G401 (cell line): ENCODE results near the gene SLC16A10. TPM values are rescaled to one million over a fixed set of nuclear protein-coding genes. Genes with fewer than 3 reads are reported as not detected.
"Not testable (repeated sequence)": the region's sequence is repeated elsewhere in the genome, so short reads cannot be mapped to it uniquely, and the experiment has no call there.

Source experiments
- DNase-seq: peaks from one replicate; pipeline ENCODE4 v3.0.0-alpha.2; 2015; ENCODE audit warnings: low spot score
- in situ Hi-C: cut with HindIII; loops from 2 replicates; pipeline ENCODE4 v1.10.0; 2016; ENCODE audit warnings: low sequenced_read_pairs, mixed read lengths
- total RNA-seq: library from RNA; depleted of rRNA; stranded (reverse); fragments of >200 nt; shearing (Covaris generic); gene quantifications from 2 replicates; pipeline ENCODE4 v1.2.3, GENCODE V29; 2014

The SLC16A10 gene
- total RNA-seq, 1 experiment from 2014 or later: 4.2 TPM

DNA sequence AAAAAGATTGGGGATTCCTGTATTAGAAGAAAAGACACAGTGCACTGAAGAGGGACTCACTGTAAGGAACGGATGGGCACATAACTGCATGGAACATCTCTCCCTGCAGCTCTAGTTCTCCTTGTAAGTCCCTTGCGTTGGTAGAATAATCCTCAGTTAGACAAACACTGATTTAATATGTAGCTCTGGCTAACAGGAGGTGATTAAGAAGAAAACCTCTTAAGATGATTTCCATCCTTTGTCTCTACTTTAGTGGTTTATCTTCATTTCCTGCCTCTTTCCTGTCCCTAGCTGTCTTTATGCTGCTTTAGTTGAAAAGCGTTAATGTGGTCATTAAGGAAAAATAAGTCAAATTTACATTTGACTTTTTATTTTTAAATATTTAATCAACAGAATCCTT is 86.6 kb downstream of the SLC16A10 start:
- peak; percentile 14 for DNase-seq
- in situ Hi-C loops: no loop called here

DNA sequence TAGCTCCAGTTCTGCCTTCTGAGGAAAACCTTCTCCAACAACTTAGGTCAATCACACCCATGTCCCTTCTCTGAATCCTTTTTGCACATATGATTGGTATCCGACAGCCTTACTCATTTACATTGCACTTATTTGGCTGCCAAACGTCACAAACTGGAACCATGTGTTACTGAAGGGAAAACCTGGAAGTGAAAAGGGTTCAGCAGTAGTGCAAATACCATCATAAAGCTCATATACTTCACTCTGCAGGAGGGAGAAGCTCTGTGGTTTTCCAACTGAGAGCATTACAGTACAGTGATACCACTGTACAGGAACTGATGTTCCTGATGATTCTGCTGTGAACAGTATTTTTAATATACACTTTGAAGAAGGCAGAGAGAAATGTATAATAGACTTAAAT is 87.8 kb downstream of the SLC16A10 start:
- in situ Hi-C loops: no loop called here
- DNase-seq: no peak

DNA sequence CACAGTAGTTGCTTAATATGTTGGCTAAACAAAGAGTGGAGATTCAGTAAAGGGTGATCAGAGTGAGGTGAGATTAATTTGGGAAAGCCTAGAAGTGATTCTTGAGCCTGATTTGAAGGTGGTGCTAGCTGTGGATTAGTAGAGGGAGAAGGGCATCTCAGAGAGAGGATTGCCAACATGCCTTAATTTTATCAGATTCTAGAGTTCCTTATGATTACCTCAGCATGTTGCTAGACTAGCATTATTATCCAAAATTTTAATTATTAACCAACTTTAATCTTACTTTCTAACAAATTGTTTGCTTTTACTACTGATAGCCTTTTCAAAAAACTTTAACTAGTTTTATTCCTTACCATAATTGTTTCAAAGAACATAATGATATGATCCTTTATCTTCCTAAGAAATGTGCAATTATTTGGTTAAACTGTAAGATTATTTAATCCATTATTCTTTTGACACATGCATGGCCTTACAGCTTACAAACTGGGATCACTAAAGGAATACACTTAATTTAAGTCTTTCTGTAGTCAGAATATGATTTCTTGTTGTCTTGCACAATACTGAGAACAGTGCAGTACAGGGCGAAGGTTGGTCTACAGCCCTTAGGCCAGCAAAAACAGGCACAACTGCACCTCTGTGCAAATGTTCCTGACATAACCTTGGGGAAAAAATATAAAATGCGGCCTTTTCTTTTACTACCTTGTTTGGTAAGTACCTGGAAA is 88.9 kb downstream of the SLC16A10 start:
- in situ Hi-C loops: no loop called here
- DNase-seq: no peak

DNA sequence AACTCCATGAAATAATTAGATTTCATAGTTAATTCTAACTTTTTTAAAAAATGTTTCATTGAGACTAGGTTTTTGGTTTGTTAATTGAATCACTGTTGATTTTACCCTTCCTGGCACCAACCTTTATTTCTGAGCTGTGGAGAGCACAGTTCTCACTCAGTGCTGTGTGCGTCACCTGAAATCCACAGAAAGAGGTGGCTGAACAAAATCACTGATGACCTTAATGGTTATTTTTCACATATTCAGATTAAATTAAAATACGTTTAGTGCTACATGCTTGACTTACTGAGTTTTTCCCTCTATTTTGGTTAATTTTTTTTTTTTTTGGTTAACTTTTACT is 89.4 kb downstream of the SLC16A10 start:
- no peak for DNase-seq
- in situ Hi-C loops: no loop called here

DNA sequence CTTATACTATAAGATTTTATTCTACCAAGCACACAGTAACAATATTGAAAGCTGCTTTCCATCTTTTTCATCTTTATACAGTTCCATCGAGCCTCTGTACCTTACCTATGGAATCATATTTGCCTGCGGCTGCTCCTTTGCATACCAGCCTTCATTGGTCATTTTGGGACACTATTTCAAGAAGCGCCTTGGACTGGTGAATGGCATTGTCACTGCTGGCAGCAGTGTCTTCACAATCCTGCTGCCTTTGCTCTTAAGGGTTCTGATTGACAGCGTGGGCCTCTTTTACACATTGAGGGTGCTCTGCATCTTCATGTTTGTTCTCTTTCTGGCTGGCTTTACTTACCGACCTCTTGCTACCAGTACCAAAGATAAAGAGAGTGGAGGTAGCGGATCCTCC is 89.8 kb downstream of the SLC16A10 start:
- in situ Hi-C loops: no loop called here
- DNase-seq: no peak

DNA sequence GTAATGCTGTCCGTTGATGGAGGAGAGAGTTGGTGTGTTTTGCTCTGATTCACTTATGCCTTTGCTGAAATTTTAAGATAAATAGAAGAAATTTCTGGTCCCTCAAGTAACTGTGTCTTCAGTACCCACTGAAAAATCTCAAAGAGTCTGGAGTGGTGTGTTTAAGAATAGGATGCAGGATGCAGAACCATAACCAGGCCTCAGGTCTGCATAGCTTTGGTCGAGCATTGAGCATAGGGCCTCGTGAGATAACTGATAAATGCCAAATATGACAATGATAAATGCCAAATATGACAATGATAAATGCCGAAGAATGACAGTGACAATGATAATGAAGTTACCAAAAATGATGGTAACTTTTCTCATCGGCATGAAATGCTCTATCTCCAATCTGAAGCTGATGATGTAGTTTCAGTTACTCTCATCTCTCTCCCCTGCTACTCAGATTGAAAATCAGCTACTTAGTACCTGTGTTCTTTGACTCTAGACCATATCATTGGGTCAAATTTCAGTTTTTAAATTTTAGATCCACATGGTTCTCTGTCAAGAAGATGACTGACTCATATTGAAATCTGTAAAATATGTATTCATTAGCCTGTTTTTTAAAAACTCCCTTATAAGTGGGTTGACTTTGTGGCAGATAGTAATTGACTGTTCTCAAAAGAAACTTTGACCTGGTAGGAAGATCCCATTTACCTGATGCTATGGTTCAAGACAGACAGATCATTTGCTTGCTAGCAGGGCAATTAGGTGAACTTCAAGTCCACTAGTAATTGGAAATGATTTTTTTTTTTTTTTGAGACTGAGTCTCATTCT is 96.6 kb downstream of the SLC16A10 start:
- DNase-seq: no peak
- in situ Hi-C loops: no loop called here

DNA sequence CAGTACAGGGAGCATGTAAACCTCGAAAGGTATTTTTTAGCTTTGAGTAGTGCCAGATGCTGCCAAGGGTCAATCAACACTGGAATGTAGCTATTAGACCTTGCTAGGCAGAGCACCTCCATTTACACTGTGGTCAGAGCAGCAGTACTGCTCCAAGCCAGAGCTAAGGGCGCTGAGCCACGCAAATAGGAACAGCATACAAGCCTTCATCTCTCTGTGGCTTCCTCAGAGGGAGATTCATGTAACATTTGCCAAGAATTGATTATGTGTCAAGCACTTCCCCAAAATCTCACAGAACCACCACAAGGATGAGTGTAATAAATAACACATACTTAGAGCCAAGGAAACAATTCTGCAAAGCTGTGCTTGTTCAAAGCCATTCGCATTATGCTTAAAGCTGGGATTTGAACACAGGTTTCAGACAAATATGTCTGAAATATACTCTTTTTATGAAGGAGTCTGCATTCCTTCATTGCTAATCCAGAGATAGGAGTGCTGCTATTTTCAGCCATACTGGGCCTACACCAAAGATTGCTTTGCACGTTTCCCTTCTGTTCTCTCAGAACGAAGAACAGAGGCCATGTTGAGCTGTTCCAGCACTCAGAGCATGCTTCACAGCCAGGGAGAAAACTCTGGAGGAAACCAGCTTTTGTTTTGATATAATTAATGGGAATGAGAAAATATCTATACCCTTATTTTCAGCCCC is 97.7 kb downstream of the SLC16A10 start:
- in situ Hi-C loops: no loop called here
- no peak for DNase-seq

DNA sequence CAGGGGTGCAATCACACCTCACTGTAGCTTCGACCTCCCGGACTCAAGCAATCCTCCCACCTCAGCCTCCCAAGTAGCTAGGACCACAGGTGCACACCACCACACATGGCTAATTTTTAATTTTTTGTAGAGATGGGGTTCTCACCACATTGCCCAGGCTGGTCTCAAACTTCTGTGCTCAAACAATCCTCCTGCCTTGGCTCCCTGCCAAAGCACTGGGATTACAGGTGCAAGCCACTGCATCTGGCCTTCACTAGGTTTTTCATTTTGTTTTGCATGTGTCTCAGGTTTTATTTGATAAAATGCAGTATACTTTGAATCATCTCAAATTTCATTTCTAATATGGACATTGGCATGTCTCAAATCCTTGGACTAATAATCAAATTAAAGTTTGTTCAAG is 98.7 kb downstream of the SLC16A10 start:
- DNase-seq: no peak
- in situ Hi-C loops: no loop called here

DNA sequence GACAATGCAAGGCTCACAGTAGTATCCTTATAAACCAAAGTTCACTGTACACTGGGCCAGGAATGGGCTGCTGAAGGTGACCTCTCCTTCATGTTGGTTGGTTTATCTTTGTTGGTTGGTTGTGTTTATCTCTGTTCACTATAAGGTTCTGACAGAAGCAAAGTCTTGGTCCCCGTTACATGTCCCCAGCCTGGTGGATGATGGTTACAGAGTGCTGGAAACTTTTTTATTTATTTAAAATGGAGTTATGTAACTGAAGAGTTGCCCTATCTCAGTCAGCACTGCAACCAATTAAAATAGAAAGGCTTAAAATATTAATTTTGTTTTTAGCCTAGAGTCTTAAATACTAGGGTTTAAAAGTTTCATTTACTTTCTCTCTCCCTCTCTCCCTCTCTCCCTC is 100.6 kb downstream of the SLC16A10 start:
- in situ Hi-C loops: no loop called here
- DNase-seq: no peak

DNA sequence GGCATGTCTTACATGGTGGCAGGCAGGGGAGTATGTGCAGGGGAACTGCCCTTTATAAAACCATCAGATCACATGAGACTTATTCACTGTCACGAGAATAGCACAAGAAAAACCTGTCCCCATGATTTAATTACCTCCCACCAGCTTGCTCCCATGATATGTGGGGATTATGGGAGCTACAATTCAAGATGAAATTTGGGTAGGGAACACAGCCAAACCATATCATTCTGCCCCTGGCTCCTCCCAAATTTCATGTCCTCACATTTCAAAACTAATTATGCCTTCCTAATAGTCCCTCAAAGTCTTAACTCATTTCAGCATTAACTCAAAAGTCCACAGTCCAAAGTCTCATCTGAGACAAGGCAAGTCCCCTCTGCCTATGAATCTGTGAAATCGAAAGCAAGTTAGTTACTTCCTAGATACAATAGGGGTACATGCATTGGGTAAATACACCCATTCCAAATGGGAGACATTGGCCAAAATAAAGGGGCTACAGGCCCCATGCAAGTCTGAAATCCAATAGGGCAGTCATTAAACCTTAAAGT is 102.4 kb downstream of the SLC16A10 start:
- DNase-seq, in situ Hi-C loops: not testable (repeated sequence)

DNA sequence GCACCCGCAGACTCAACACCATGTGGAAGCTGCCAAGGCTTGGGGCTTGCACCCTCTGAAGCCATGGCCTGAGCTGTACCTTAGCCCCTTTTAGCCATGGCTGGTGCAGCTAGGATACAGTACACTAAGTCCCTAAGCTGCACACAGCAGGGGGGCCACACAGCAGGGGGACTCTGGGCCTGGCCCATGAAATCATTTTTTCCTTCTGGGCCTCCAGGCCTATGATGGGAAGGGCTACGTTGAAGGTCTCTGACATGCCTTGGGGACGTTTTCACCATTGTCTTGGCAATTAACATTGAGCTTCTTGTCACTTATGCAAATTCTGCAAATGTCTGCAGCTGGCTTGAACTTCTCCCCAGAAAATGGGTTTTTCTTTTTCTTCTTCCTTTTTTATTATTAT is 103.3 kb downstream of the SLC16A10 start:
- in situ Hi-C loops: no loop called here
- DNase-seq: no peak

DNA sequence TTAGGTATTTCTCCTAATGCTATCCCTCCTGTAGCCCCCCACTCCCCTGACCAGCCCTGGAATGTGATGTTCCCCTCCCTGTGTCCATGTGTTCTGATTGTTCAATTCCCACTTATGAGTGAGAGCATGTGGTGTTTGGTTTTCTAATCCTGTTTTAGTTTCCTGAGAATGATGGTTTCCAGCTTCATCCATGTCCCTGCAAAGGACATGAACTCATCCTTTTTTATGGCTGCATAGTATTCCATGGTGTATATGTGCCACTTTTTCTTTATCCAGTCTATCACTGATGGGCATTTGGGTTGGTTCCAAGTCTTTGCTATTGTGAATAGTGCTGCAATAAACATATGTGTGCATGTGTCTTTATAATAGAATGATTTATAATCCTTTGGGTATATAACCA is 103.8 kb downstream of the SLC16A10 start:
- in situ Hi-C loops, DNase-seq: not testable (repeated sequence)

DNA sequence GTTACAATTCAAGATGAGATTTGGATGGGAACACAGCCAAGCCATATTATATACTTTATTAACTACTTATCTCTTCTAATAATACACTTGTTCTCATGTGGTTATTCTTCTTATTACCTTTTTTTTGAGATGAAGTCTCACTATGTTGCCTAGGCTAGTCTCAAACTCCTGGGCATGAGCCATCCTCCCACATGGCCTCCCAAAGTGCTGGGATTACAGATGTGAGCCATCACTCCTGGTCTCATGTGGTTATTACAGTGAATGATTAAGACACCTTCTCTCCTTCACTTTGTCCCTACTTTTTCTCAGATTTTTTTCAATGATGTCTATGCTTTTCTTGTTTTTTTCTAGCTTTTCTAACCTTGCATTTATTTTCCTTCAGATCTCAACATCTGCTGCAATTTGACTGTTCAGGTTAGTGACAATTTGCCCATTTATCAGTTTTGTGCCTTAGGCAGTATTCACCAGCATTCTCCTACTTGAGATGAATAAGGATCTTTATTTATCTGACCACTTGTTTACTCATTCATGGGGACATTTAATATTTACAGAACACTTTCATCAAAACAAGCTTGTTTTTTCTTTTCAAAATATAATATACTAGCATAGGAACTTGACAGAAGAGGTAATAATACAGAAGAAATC is 105.7 kb downstream of the SLC16A10 start:
- no peak for DNase-seq
- in situ Hi-C loops: no loop called here

DNA sequence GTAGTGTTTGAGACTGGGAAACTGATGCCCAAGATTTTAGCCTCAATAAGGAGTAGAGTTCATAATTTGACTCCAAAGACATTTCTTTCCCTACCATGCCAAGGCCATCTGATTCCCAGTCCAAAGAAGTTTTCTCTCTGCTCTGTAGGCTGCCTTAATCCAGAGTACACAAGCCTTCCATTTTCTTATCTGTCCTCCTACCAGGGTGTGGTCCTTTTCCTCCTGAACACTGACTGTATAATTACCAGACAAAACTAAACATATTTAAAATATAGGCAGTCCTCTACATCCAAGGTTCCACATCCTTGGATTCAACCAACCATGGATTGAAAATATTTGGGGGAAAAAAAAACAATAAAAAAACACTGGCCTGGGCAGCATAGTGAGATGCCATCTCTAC is 108.4 kb downstream of the SLC16A10 start:
- no peak for DNase-seq
- in situ Hi-C loops: no loop called here

DNA sequence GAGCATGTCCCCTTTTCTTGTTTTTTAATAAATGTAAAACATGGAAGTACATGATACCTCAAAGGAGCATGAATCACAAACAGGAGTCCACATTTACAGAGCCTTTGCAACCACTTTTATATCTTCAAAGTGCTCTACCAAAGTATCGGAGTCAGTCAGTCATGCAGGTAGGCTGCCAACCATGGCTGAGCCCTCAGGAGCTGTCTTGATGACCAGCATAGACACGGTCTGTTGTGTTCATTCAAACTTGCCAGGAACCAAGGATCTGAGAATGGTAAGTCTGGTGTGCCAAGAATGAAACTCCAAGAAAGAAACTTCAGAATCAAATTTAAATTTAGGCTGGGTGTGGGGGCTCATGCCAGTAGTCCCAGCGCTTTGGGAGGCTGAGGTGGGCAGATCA is 111.5 kb downstream of the SLC16A10 start:
- in situ Hi-C loops: no loop called here
- DNase-seq: no peak

DNA sequence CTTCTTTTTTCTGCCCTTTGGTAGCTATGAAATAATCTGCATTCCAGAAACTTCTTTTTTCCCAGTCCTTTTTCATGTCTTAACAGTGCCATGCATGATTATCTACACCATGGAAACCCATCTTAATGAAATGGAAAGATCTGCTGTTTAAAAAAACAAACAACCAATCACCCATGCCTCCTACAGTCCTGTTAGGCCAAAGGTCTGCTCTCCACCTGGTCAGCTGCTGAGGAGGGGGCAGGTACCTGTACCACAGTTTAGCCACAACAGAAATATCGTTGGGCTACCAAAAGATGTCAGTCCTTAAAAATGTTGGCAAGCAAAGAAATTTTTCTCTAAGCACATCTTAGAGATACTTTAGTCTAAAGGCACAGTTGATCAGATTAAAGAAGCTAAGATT is 112.6 kb downstream of the SLC16A10 start:
- in situ Hi-C loops: no loop called here

DNA sequence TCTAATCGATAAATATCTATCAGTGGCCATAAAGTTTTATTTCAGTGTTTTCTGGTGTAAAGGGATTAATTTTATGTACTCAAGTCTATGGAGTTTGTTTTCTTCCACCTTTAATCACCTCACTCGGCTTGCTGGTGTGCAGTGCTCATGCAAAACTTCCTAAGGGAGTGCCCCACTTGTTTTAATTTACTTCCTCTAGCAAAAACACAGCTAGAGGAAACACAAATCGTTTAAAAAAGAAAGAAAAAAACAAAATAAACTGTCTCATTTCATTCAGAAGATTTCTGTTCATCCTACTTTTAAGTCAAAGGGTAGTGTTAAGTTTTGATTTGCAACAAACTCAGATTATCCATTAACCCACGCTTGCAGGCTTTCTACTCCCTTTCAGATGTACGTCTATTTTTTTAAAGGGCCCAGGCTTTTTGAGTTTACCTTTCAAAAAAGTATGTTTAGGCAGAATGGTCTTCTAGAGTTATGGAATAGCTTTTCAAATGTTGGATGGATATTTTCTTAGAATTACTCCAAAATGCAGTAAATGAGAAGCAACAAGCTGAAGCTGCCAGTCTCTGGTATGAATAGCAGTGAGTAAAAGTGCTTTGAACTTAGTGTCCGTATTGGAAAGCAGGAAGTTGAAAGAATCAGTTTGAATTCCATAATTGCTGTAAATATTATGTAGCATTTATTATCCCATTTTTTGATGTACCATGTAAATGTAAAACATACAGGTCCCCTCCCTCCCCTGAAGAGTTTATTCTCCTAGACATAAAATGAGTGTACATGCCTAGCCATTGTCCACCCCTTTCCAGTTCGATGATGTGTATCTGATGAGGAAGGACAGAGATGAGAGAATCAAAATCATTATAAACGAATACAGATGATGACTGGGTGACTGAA is 113.3 kb downstream of the SLC16A10 start:
- in situ Hi-C loops: no loop called here
- DNase-seq: no peak

More for the DNA sequence above, 112.6 kb downstream of the SLC16A10 start:
- no peak for DNase-seq

DNA sequence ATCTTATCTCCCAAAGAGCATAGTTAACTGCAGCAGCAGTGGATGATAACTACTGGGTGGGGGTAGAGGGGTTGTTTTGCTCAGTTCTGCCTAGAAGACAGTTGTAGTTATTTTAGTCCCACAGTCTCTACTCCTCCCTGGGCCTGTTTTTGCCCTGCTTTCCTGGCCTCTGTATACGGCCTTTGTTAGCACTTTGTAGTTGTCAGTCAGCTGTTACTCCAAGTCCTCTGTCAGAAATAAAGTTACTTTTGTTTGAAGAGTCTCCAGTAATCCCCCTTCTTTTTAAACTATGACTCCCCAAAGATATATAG is 113.9 kb downstream of the SLC16A10 start:
- no peak for DNase-seq
- in situ Hi-C loops: no loop called here

DNA sequence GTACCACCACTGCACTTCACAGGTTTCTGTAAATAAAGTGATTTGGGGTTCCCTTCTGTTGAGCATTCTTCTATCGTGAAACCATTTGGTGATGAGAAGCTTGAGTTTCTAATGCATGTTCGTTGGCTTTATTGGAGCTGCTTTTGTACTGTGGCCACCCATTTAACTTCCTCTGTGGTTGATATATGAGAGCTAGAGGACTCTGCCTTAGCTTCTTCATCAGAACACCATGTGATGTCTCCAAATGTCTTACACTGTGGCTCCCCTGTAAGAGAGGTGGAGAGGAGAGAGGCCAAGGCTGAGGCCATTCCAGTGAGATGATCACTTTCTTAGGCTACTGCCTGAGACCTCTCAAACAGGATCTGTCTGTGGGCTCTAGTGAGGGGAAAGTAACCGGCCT is 114.5 kb downstream of the SLC16A10 start:
- in situ Hi-C loops: no loop called here
- DNase-seq: no peak
